A172 (cell line): ENCODE measurements around the gene BPIFB4. TPM values are rescaled to one million over a fixed set of nuclear protein-coding genes. Genes with fewer than 3 reads are reported as not detected.

Experiments used
- total RNA-seq: library from RNA; depleted of rRNA; stranded (reverse); fragments of >200 nt; shearing (Covaris generic); gene quantifications from 2 replicates; pipeline ENCODE4 v1.2.3, GENCODE V29; 2014; rRNA removed

Gene BPIFB4
- total RNA-seq, 1 experiment from 2014 or later, result not detected

Other genes starting within 250 kb of the BPIFB4 start
- not detected in 2 replicates for gene EFCAB8, start 220.7 kb upstream of the BPIFB4 start, total RNA-seq
- gene SUN5, start 75.2 kb upstream of the BPIFB4 start, total RNA-seq, result not detected in 2 replicates
- gene BPIFB2, start 71.9 kb upstream of the BPIFB4 start, total RNA-seq, result not detected in 2 replicates
- gene BPIFB6, start 48.0 kb upstream of the BPIFB4 start, total RNA-seq, result not detected in 2 replicates
- not detected in 2 replicates for gene BPIFB3, start 25.7 kb upstream of the BPIFB4 start, total RNA-seq
- gene BPIFA2, start 88.5 kb downstream of the BPIFB4 start, total RNA-seq, result not detected in 2 replicates
- not detected in 2 replicates for gene BPIFA3, start 137.7 kb downstream of the BPIFB4 start, total RNA-seq
- not detected in 2 replicates for gene BPIFA1, start 156.4 kb downstream of the BPIFB4 start, total RNA-seq
- gene BPIFB1, start 203.6 kb downstream of the BPIFB4 start, total RNA-seq, result not detected in 2 replicates